Hepatocyte (in vitro differentiated cells): Measurements from ENCODE around the gene IRF5.

ENCODE experiments used
- CTCF ChIP-seq: fragments of 200-600 bp; sonication (generic); IDR thresholded peaks from 2 replicates; pipeline ENCODE4 v1.5.1; 2016; ENCODE audit warnings: antibody characterized with exemption, mild to moderate bottlenecking; ENCODE audit not compliant: poor library complexity
- EZH2 ChIP-seq: fragments of 200-600 bp; sonication (generic); IDR thresholded peaks from 2 replicates; pipeline ENCODE4 v1.6.1; 2016; ENCODE audit warnings: antibody characterized with exemption, mild to moderate bottlenecking, borderline replicate concordance
- EZH2phosphoT487 ChIP-seq: fragments of 200-600 bp; sonication (generic); IDR thresholded peaks from one replicate; pipeline ENCODE4 v1.6.1; 2018; ENCODE audit warnings: antibody characterized with exemption, mild to moderate bottlenecking, low read depth, moderate library complexity; ENCODE audit not compliant: unreplicated experiment, severe bottlenecking

- TF ChIP-seq CTCF (no peak), EZH2phosphoT487 (no peak), EZH2 (no peak)
Measured at GRCh38 chr7:128938544-128939074, 882 bp downstream of the IRF5 start.
